Keratinocyte (primary cell): ENCODE results near the gene NAT9.

Source experiments
- EZH2 ChIP-seq: IDR thresholded peaks from one replicate; pipeline ENCODE4 v1.6.1; 2012; ENCODE audit warnings: inconsistent platforms, mild to moderate bottlenecking, low read length, moderate library complexity
- TF ChIP-seq, protein P1 (sequence below), 3 experiments: IDR thresholded peaks in 1 of 3; conservative IDR thresholded peaks in 1 of 3; optimal IDR thresholded peaks in 1 of 3; 2 replicates in 2 of 3; 3 replicates in 1 of 3; pipeline versions ENCODE3 to v1.5.1; 2011; ENCODE audit warnings: low read length in 3 of 3, mild to moderate bottlenecking in 3 of 3, moderate library complexity in 2 of 3, control low read depth in 1 of 3, inconsistent platforms in 1 of 3; ENCODE audit not compliant: insufficient read depth in 2 of 3; ENCODE audit errors: extremely low read depth in 1 of 3

DNA sequence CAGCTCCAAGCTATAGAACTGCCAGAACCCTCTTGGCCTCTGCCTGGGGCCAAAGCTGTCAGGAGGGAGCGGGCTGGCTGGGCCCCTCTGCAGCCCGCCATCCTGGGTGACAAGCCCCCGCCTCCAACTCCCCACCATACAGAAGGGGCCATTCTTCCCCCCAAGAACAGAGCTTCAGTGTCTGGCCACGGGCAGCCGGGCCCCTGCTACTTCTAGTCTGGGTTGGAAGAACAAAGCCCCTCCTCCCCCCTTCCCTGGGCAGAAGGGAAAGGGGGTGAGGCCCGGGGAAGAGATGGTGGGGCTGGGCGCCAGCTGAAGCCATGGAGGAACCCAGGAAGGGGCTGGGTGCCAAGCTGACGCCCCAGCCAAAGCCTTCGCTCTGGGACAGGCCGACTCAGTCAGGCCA, 9.0 kb downstream of the NAT9 start:
- TF ChIP-seq, protein P1, sequence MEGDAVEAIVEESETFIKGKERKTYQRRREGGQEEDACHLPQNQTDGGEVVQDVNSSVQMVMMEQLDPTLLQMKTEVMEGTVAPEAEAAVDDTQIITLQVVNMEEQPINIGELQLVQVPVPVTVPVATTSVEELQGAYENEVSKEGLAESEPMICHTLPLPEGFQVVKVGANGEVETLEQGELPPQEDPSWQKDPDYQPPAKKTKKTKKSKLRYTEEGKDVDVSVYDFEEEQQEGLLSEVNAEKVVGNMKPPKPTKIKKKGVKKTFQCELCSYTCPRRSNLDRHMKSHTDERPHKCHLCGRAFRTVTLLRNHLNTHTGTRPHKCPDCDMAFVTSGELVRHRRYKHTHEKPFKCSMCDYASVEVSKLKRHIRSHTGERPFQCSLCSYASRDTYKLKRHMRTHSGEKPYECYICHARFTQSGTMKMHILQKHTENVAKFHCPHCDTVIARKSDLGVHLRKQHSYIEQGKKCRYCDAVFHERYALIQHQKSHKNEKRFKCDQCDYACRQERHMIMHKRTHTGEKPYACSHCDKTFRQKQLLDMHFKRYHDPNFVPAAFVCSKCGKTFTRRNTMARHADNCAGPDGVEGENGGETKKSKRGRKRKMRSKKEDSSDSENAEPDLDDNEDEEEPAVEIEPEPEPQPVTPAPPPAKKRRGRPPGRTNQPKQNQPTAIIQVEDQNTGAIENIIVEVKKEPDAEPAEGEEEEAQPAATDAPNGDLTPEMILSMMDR (optimal IDR thresholded peaks at IDR 0.05 in 1 of 3, IDR thresholded peaks at IDR 0.05 in 1 of 3, conservative IDR thresholded peaks at IDR 0.05 in 1 of 3; ENCODE audit: extremely low read depth in 1 of 3, insufficient read depth in 2 of 3, low read length in 3 of 3): no peak
- TF ChIP-seq EZH2: no peak
